H1 (cell line): ENCODE results near the gene KCNMA1. TPM values are rescaled to one million over a fixed set of nuclear protein-coding genes. Genes with fewer than 3 reads are reported as not detected.

Source experiments
- CTCF ChIA-PET: fragments of 300-600 bp; sonication (Branson Sonifier 250); formaldehyde crosslinking; loops from one replicate; lab custom pipeline; 2021; ENCODE audit not compliant: partially characterized antibody; lab: Charles Lee
- POLR2A ChIA-PET: fragments of 300-600 bp; sonication (Branson Sonifier 250); formaldehyde crosslinking; loops from one replicate; lab custom pipeline; 2021; ENCODE audit warnings: inconsistent platforms; ENCODE audit not compliant: partially characterized antibody; lab: Charles Lee
- DNase-seq, 2 experiments: peaks; one replicate each; pipeline versions ENCODE4 v3.0.0 to v3.0.0-alpha.2; 2010 to 2022; ENCODE audit warnings: low spot score in 2 of 2, low read depth in 1 of 2, mixed read lengths in 1 of 2
- FAIRE-seq: peaks from 2 replicates; lab custom pipeline; 2011; peaks lifted over from hg19 to GRCh38; lab: Jason Lieb, UNC
- H2AFZ ChIP-seq: 2 replicates; pipeline ENCODE4 v1.8.1; 2012; ENCODE audit warnings: low read length, inconsistent platforms
- H2AK5ac ChIP-seq: 2 replicates; pipeline ENCODE4 v1.6.1; 2013; ENCODE audit warnings: low read depth, low read length
- H2BK120ac ChIP-seq: replicated peaks from 2 replicates; pipeline ENCODE3; 2013; ENCODE audit warnings: low read depth, low read length, inconsistent platforms
- H2BK12ac ChIP-seq: 2 replicates; pipeline ENCODE4 v1.6.1; 2013; ENCODE audit warnings: low read depth, low read length
- H2BK15ac ChIP-seq: 2 replicates; pipeline ENCODE4 v1.6.1; 2013; ENCODE audit warnings: low read length
- H2BK20ac ChIP-seq: 2 replicates; pipeline ENCODE4 v1.6.1; 2013; ENCODE audit warnings: low read length
- H2BK5ac ChIP-seq: 2 replicates; pipeline ENCODE4 v1.6.1; 2013; ENCODE audit warnings: low read depth, low read length
- H3K14ac ChIP-seq: 2 replicates; pipeline ENCODE4 v1.6.1; 2013; ENCODE audit warnings: inconsistent platforms; ENCODE audit not compliant: insufficient read length
- H3K18ac ChIP-seq: 2 replicates; pipeline ENCODE4 v1.6.1; 2013; ENCODE audit warnings: low read length; ENCODE audit errors: extremely low read depth
- H3K23ac ChIP-seq: 2 replicates; pipeline ENCODE4 v1.6.1; 2013; ENCODE audit warnings: inconsistent platforms; ENCODE audit not compliant: insufficient read length
- H3K23me2 ChIP-seq: 2 replicates; pipeline ENCODE4 v1.6.1; 2013; ENCODE audit warnings: low read depth, low read length
- H3K27ac ChIP-seq: 2 replicates; pipeline ENCODE4 v1.6.1; 2011; ENCODE audit warnings: low read depth, low read length, inconsistent platforms
- H3K27me3 ChIP-seq, 4 experiments: replicated peaks in 1 of 4; 1 replicate in 1 of 4; 2 replicates in 3 of 4; pipeline versions ENCODE4 v1.6.1 to v1.8.1; 2011 to 2013; ENCODE audit warnings: low read length in 3 of 4, mild to moderate bottlenecking in 3 of 4, inconsistent platforms in 2 of 4, mixed read lengths in 2 of 4, moderate library complexity in 1 of 4; ENCODE audit not compliant: control insufficient read depth in 3 of 4, insufficient read depth in 3 of 4; ENCODE audit errors: extremely low read depth in 1 of 4
- H3K36me3 ChIP-seq, 4 experiments: 2 replicates each; pipeline versions ENCODE4 v1.6.1 to v1.8.1; 2011 to 2013; ENCODE audit warnings: mild to moderate bottlenecking in 4 of 4, low read length in 3 of 4, moderate library complexity in 2 of 4, control low read depth in 1 of 4, inconsistent platforms in 1 of 4; ENCODE audit not compliant: insufficient read depth in 4 of 4, control insufficient read depth in 2 of 4
- H3K4ac ChIP-seq: replicated peaks from 2 replicates; pipeline ENCODE3; 2013; ENCODE audit warnings: low read length, low read depth, mixed read lengths, inconsistent platforms; ENCODE audit not compliant: insufficient read length
- H3K4me1 ChIP-seq, 4 experiments: replicated peaks in 1 of 4; 1 replicate in 1 of 4; 2 replicates in 3 of 4; pipeline versions ENCODE4 v1.6.1 to v1.8.1; 2011 to 2013; ENCODE audit warnings: low read length in 3 of 4, inconsistent platforms in 2 of 4, mixed read lengths in 1 of 4; ENCODE audit not compliant: insufficient read depth in 4 of 4, control insufficient read depth in 3 of 4
- H3K4me2 ChIP-seq, 2 experiments: 2 replicates each; pipeline versions ENCODE4 v1.6.1 to v1.8.1; 2011 to 2013; ENCODE audit warnings: low read depth in 2 of 2, low read length in 2 of 2, control low read depth in 1 of 2, inconsistent platforms in 1 of 2, mild to moderate bottlenecking in 1 of 2; ENCODE audit not compliant: insufficient read depth in 1 of 2
- H3K4me3 ChIP-seq, 4 experiments: fragments of 200-600, 300-600 bp in 1 of 4; sonication (generic), shearing (Covaris generic), sonication (Bioruptor Twin) in 1 of 4; 2 replicates each; pipeline versions ENCODE4 v1.5.1 to v1.8.1; 2011 to 2016; ENCODE audit warnings: low read length in 4 of 4, low read depth in 3 of 4, control low read depth in 2 of 4, inconsistent platforms in 2 of 4, mild to moderate bottlenecking in 2 of 4, mixed read lengths in 1 of 4, moderate library complexity in 1 of 4; ENCODE audit not compliant: insufficient read depth in 2 of 4; ENCODE audit errors: extremely low read depth in 1 of 4
- H3K56ac ChIP-seq: replicated peaks from 2 replicates; pipeline ENCODE3; 2013; ENCODE audit warnings: low read depth, mild to moderate bottlenecking, mixed read lengths, low read length, inconsistent platforms; ENCODE audit not compliant: insufficient read length
- H3K79me1 ChIP-seq: 2 replicates; pipeline ENCODE4 v1.6.1; 2013; ENCODE audit warnings: low read depth, low read length, control low read depth
- H3K79me2 ChIP-seq, 2 experiments: 2 replicates each; pipeline versions ENCODE4 v1.6.1 to v1.8.1; 2012 to 2013; ENCODE audit warnings: low read length in 2 of 2, mild to moderate bottlenecking in 2 of 2, inconsistent platforms in 1 of 2; ENCODE audit not compliant: insufficient read depth in 2 of 2, control insufficient read depth in 1 of 2
- H3K9ac ChIP-seq, 4 experiments: replicated peaks in 1 of 4; 1 replicate in 1 of 4; 2 replicates in 3 of 4; pipeline versions ENCODE4 v1.6.1 to v1.8.1; 2011 to 2013; ENCODE audit warnings: low read depth in 3 of 4, low read length in 3 of 4, control low read depth in 2 of 4, mild to moderate bottlenecking in 2 of 4, moderate library complexity in 2 of 4, inconsistent platforms in 1 of 4; ENCODE audit errors: extremely low read depth in 1 of 4
- H3K9me3 ChIP-seq, 2 experiments: 2 replicates each; pipeline versions ENCODE4 v1.6.1 to v1.8.1; 2012 to 2013; ENCODE audit warnings: mild to moderate bottlenecking in 2 of 2, moderate library complexity in 2 of 2, control low read depth in 1 of 2, inconsistent platforms in 1 of 2, low read depth in 1 of 2, low read length in 1 of 2, mixed read lengths in 1 of 2; ENCODE audit not compliant: insufficient read depth in 2 of 2
- H4K20me1 ChIP-seq, 2 experiments: replicated peaks in 1 of 2; 2 replicates each; pipeline versions ENCODE3 to v1.8.1; 2011 to 2013; ENCODE audit warnings: inconsistent platforms in 2 of 2, low read length in 2 of 2, mild to moderate bottlenecking in 1 of 2; ENCODE audit not compliant: insufficient read depth in 2 of 2, control insufficient read depth in 1 of 2
- H4K5ac ChIP-seq: 2 replicates; pipeline ENCODE4 v1.6.1; 2013; ENCODE audit warnings: low read length, low read depth, mixed read lengths, inconsistent platforms; ENCODE audit not compliant: insufficient read length
- H4K8ac ChIP-seq: 2 replicates; pipeline ENCODE4 v1.8.0; 2013; ENCODE audit warnings: mild to moderate bottlenecking, moderate library complexity, low read length, inconsistent platforms; ENCODE audit not compliant: insufficient read depth; ENCODE audit errors: extremely low read depth
- H4K91ac ChIP-seq: replicated peaks from 2 replicates; pipeline ENCODE3; 2013; ENCODE audit warnings: low read length, mixed read lengths, inconsistent platforms; ENCODE audit not compliant: insufficient read length
- GABPA ChIP-seq: IDR thresholded peaks from 2 replicates; pipeline ENCODE4 v1.6.1; 2011; ENCODE audit warnings: mild to moderate bottlenecking, low read length, moderate library complexity, borderline replicate concordance; ENCODE audit not compliant: insufficient read depth
- HDAC2 ChIP-seq, 2 experiments: fragments of 300-600 bp in 1 of 2; sonication (generic) in 1 of 2; IDR thresholded peaks; 2 replicates each; pipeline ENCODE4 v1.6.1; 2011 to 2012; ENCODE audit warnings: low read depth in 2 of 2, low read length in 2 of 2, mild to moderate bottlenecking in 2 of 2, moderate library complexity in 2 of 2, borderline replicate concordance in 1 of 2, inconsistent platforms in 1 of 2
- KDM5A ChIP-seq: fragments of 200-600 bp; IDR thresholded peaks from 2 replicates; pipeline ENCODE4 v1.7.1; 2012; ENCODE audit warnings: mild to moderate bottlenecking, low read length, inconsistent platforms, mixed read lengths
- MAFK ChIP-seq: IDR thresholded peaks from 2 replicates; pipeline ENCODE4 v1.6.1; 2012; ENCODE audit warnings: low read depth, mild to moderate bottlenecking, improper control_type of control experiment, low read length
- NANOG ChIP-seq: IDR thresholded peaks from 2 replicates; pipeline ENCODE4 v1.6.1; 2011; ENCODE audit warnings: low read length, low read depth, mild to moderate bottlenecking, inconsistent platforms; ENCODE audit not compliant: insufficient read depth, poor library complexity, severe bottlenecking
- SIRT6 ChIP-seq: IDR thresholded peaks from one replicate; pipeline ENCODE4 v1.7.1; 2012; ENCODE audit warnings: low read length, inconsistent platforms
- SUZ12 ChIP-seq: fragments of 200-600 bp; sonication (generic); IDR thresholded peaks from 2 replicates; pipeline ENCODE4 v1.6.1; 2012; ENCODE audit warnings: mild to moderate bottlenecking, inconsistent platforms, low read length, moderate library complexity, mixed read lengths
- TCF12 ChIP-seq: IDR thresholded peaks from 2 replicates; pipeline ENCODE4 v1.6.1; 2011; ENCODE audit warnings: low read depth, mild to moderate bottlenecking, low read length
- WGBS, 2 experiments: shearing (Covaris generic) in 1 of 2; methylation state at CpG; one replicate each; pipeline versions ENCODE4 v1.1.6 to v1.1.7; 2013 to 2015; ENCODE audit warnings: low lambda C conversion rate in 2 of 2, mixed read lengths in 2 of 2, inconsistent platforms in 1 of 2, low coverage in 1 of 2, missing lambda C conversion rate in 1 of 2; ENCODE audit not compliant: insufficient replicate concordance in 2 of 2, insufficient coverage in 1 of 2, insufficient read length in 1 of 2; ENCODE audit errors: extremely low coverage in 1 of 2, missing lambda C conversion rate in 1 of 2; 5-methylcytosine and 5-hydroxymethylcytosine counted together
- polyA plus RNA-seq, 7 experiments: library from polyadenylated mRNA; depleted of rRNA in 3 of 7; stranded (reverse) in 5 of 7; unstranded in 2 of 7; fragments of >200 nt in 5 of 7; fragments of 200-250 nt in 2 of 7; gene quantifications; 1 replicate in 5 of 7; 2 replicates in 1 of 7; 4 replicates in 1 of 7; pipeline versions ENCODE4 v1.2.1 to v1.2.3, GENCODE V29; 2011 to 2013; ENCODE audit warnings: missing spikeins in 2 of 7, mixed read lengths in 2 of 7
- total RNA-seq: library from RNA; stranded (reverse); fragmentation: NEBNext Ultra II Directional; extraction: Animal tissue kit (Norgen Biotek cat#: 25700); gene quantifications from 2 replicates; pipeline ENCODE4 v1.2.1, GENCODE V29; 2021

The KCNMA1 gene
- total and polyA plus RNA-seq, 2 of the 8 experiments (the other 6 are each of a cell fraction or from before 2014, with no cell fraction given): 10.2 to 11.1 TPM

DNA sequence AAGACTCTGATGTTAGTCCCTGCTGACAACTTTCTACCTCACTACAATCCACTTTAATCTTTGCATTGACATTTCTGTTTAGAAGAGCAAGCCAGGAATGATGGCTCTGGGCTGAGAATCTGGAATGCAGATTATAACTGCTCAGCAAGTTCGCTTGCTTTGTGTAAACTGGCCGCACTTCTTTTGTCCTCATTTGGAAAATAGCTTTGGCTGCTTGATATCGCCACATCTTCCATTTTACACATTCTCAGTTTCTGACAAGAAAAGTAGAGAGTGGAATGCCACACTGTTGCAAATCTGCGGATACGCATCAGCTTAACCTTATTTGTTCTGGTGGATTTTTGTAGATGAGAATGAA lies 429.8 kb downstream of the KCNMA1 start:
- no peak overlapping the region for H3K4me2 ChIP-seq
- no peak overlapping the region for H4K91ac ChIP-seq
- H3K9me3 ChIP-seq: no peaks in the 10 kb centered on the region
- no peak overlapping the region for H3K4me3 ChIP-seq
- no peak for DNase-seq
- no peaks in the 10 kb centered on the region for H3K23me2 ChIP-seq
- H2AFZ ChIP-seq: no peak overlapping the region
- 0 out of 7 replicates have a peak, but pooled peaks cover 0 to 2% (median 0%) of the 10 kb centered on the region in 4 experiments for H3K4me1 ChIP-seq
- no peak overlapping the region for H2BK20ac ChIP-seq
- H2BK5ac ChIP-seq: no peak overlapping the region
- no peaks in the 10 kb centered on the region for H4K20me1 ChIP-seq
- H2AK5ac ChIP-seq: no peak overlapping the region
- no peak overlapping the region for H2BK120ac ChIP-seq
- H3K23ac ChIP-seq: no peak overlapping the region
- no peak overlapping the region for H3K14ac ChIP-seq
- ChIA-PET CTCF (interaction anchor here (1.9 kb wide), 1 partner anchor 34 kb away, joined by 8 read pairs; no protein-coding TSS in a partner anchor), POLR2A (no interaction called here)
- no peaks in the 10 kb centered on the region for H3K36me3 ChIP-seq
- 92% methylated on average over 5 of the region's 5 CpGs; no CpG with 5 or more reads in 1 of the 2 experiments for WGBS, 2 experiments
- H2BK12ac ChIP-seq: no peak overlapping the region
- H3K56ac ChIP-seq: no peak overlapping the region
- no peak overlapping the region for H4K5ac ChIP-seq
- H3K27ac ChIP-seq: no peak overlapping the region
- H3K9ac ChIP-seq: no peak overlapping the region
- H3K79me1 ChIP-seq: no peaks in the 10 kb centered on the region
- H2BK15ac ChIP-seq: no peak overlapping the region
- no peaks in the 10 kb centered on the region for H3K27me3 ChIP-seq
- H4K8ac ChIP-seq: no peak overlapping the region
- no peak for FAIRE-seq
- H3K18ac ChIP-seq: no peak overlapping the region
- no peak overlapping the region for H3K4ac ChIP-seq
- no peaks in the 10 kb centered on the region for H3K79me2 ChIP-seq
- no peak for TF ChIP-seq MAFK
- no peak for TF ChIP-seq SUZ12
- no peak for TF ChIP-seq TCF12
- TF ChIP-seq HDAC2 (IDR thresholded peaks at IDR 0.05; ENCODE audit: borderline replicate concordance in 1 of 2, low read depth in 2 of 2, low read length in 2 of 2): no peak
- TF ChIP-seq GABPA: no peak
- no peak for TF ChIP-seq KDM5A
- TF ChIP-seq NANOG: no peak
- no peak for TF ChIP-seq SIRT6
